Lung (tissue), 12 donors: ENCODE results near the gene FOXE1. TPM values are rescaled to one million over a fixed set of nuclear protein-coding genes. Genes with fewer than 3 reads are reported as not detected.
A peak's percentile ranks its signal among the peaks of the same experiment; 100 is the strongest.

Source experiments
- ATAC-seq: fragments of 200-7000 bp; cut with Tn5 transposase; one replicate; pipeline ENCODE4 v1.9.1; 2020; ENCODE audit warnings: moderate number of reproducible peaks; ENCODE audit not compliant: insufficient read depth, low FRiP score
- DNase-seq, 3 donors: peaks; one replicate each; pipeline ENCODE4 v3.0.0-alpha.2; 2013 to 2017
- H3K27ac ChIP-seq, 2 donors: one replicate each; pipeline ENCODE4 v1.5.1; 2013; ENCODE audit warnings: mild to moderate bottlenecking in 2 of 2, moderate library complexity in 2 of 2, control low read depth in 1 of 2, inconsistent platforms in 1 of 2, low read depth in 1 of 2, low read length in 1 of 2
- H3K27me3 ChIP-seq, 3 donors: one replicate each; pipeline ENCODE4 v1.5.1; 2013; ENCODE audit warnings: low read length in 2 of 3; ENCODE audit not compliant: control insufficient read depth in 3 of 3, insufficient read depth in 3 of 3
- H3K36me3 ChIP-seq, 4 donors: one replicate each; pipeline ENCODE4 v1.5.1; 2013; ENCODE audit warnings: low read length in 4 of 4, mild to moderate bottlenecking in 1 of 4, moderate library complexity in 1 of 4; ENCODE audit not compliant: control insufficient read depth in 4 of 4, insufficient read depth in 4 of 4
- H3K4me1 ChIP-seq, 5 donors: one replicate each; pipeline ENCODE4 v1.5.1; 2013; ENCODE audit warnings: low read length in 5 of 5, mild to moderate bottlenecking in 2 of 5, moderate library complexity in 1 of 5; ENCODE audit not compliant: control insufficient read depth in 5 of 5, insufficient read depth in 5 of 5
- H3K4me3 ChIP-seq: one replicate; pipeline ENCODE4 v1.5.1; 2013; ENCODE audit warnings: mild to moderate bottlenecking, control low read depth, moderate library complexity
- H3K9ac ChIP-seq, 2 donors: one replicate each; pipeline ENCODE4 v1.5.1; 2013; ENCODE audit warnings: low read length in 2 of 2, control low read depth in 1 of 2; ENCODE audit not compliant: insufficient read depth in 1 of 2
- H3K9me3 ChIP-seq, 4 donors: one replicate each; pipeline ENCODE4 v1.5.1; 2013; ENCODE audit warnings: low read length in 3 of 4, mild to moderate bottlenecking in 1 of 4, moderate library complexity in 1 of 4; ENCODE audit not compliant: control insufficient read depth in 4 of 4, insufficient read depth in 3 of 4
- WGBS, 2 donors: extraction: QIAGEN DNeasy Blood & Tissue Kit; methylation state at CpG; one replicate each; pipeline ENCODE4 v1.1.7; 2013; 5-methylcytosine and 5-hydroxymethylcytosine counted together
- polyA plus RNA-seq, 2 donors: library from polyadenylated mRNA; stranded (reverse); fragments of 200-250 nt; gene quantifications; one replicate each; pipeline ENCODE4 v1.2.1, GENCODE V29; 2013
- total RNA-seq, 2 donors: library from RNA; depleted of rRNA in 1 of 2; stranded (reverse); fragments of >200 nt in 1 of 2; gene quantifications; one replicate each; pipeline ENCODE4 v1.2.1, GENCODE V29; 2014 to 2021
- TF ChIP-seq, protein P1 (sequence below): IDR thresholded peaks from 2 replicates; pipeline ENCODE4 v1.5.1; 2012; ENCODE audit warnings: mild to moderate bottlenecking; ENCODE audit errors: control extremely low read depth, extremely low read depth
- donor health status: control.
- donor health status: control.
- donor health status: Bipolar disorder and iron deficiency.
- donor health status: healthy.
- donor health status: DM: yes; HTN: yes; CAD: no.

Gene FOXE1
- total and polyA plus RNA-seq, 4 donors, result 0.06 to 0.14 (median 0.08) TPM; not detected in 1

DNA sequence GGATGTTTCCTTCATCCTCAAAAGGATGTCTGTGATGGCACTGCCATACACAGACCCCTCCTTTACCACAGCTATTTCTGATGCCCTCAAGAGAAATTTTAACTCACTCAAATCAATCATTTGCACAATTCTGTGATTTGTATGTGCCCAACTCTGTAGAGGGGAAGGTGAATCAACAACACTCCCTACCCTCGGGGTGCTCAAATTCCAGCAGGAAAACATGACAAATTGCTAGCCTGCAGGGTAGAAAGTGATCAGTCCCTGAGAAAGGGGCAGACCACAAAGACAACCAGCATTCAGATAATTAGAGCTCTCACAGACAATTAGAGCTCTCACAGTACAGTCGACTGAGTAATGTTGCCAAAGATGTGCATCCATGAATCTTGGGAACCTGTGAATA, 45.3 kb upstream of the FOXE1 start:
- DNase-seq, result no peak
- Histone ChIP-seq H3K27me3 (peaks cover 0 to 11% (median 10%) of the 10 kb centered on the region in 3 donors), H3K9me3 (no peaks in the 10 kb centered on the region), H3K36me3 (no peaks in the 10 kb centered on the region), H3K4me3 (no peak overlapping the region), H3K4me1 (peaks cover 0 to 7% (median 0%) of the 10 kb centered on the region in 5 donors), H3K27ac (no peak overlapping the region), H3K9ac (no peak overlapping the region)
- whole genome bisulfite sequencing, 2 donors, result 59 to 62% methylated on average over 2 of the region's 2 CpGs
- ATAC-seq, result no peak
- TF ChIP-seq, protein P1, sequence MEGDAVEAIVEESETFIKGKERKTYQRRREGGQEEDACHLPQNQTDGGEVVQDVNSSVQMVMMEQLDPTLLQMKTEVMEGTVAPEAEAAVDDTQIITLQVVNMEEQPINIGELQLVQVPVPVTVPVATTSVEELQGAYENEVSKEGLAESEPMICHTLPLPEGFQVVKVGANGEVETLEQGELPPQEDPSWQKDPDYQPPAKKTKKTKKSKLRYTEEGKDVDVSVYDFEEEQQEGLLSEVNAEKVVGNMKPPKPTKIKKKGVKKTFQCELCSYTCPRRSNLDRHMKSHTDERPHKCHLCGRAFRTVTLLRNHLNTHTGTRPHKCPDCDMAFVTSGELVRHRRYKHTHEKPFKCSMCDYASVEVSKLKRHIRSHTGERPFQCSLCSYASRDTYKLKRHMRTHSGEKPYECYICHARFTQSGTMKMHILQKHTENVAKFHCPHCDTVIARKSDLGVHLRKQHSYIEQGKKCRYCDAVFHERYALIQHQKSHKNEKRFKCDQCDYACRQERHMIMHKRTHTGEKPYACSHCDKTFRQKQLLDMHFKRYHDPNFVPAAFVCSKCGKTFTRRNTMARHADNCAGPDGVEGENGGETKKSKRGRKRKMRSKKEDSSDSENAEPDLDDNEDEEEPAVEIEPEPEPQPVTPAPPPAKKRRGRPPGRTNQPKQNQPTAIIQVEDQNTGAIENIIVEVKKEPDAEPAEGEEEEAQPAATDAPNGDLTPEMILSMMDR, result no peak

DNA sequence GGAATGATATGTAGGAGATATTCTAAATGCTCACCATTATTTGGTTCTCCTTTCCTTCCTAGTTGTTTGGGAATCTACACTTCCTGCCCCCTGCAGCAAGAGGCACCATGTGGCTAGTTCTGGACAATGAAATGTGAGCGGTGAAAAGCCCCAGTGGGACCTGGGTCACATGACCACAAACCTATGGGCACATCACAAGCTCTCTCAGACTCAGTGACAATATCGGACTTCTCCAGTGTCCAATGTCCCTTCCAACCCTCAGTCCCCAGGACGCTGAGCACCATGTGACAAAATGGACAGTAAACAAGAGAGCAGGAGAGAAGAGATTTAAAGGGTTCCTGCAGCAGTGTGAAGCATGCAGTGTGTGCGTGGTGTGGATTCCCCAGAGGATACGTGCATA, 44.6 kb upstream of the FOXE1 start:
- Histone ChIP-seq H3K9me3 (peaks cover 0 to 3% (median 0%) of the 10 kb centered on the region in 4 donors), H3K9ac (no peak overlapping the region), H3K27ac (no peak overlapping the region), H3K36me3 (no peaks in the 10 kb centered on the region), H3K4me1 (peaks cover 0 to 7% (median 0%) of the 10 kb centered on the region in 5 donors), H3K4me3 (no peak overlapping the region), H3K27me3 (peaks cover 0 to 10% (median 9%) of the 10 kb centered on the region in 3 donors)
- TF ChIP-seq, protein P1, result no peak
- ATAC-seq, result no peak
- WGBS, 2 donors, result 61 to 66% methylated on average over 5 of the region's 5 CpGs
- no peak for DNase-seq

DNA sequence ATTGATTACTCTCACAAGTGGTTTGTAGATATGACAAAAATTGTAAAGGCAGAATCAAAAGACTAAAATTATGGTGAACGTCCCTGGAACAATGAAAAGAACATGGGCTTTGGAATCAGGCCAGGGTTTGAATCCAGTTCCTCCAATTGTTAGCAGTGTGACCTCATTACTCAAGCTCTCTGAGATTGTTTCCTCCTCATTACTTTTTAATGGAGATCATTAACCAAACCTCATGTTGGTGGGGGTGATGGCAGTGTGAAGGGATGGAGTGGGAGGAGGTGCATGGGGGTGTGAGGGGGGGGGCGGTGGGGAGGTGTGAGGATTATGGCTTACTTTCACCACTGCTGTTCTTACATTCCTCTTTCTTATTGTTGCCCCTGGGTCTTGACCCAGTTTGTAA, 44.1 kb upstream of the FOXE1 start:
- H3K36me3 ChIP-seq, result no peaks in the 10 kb centered on the region
- H3K4me1 ChIP-seq, result peaks cover 0 to 2% (median 0%) of the 10 kb centered on the region in 5 donors
- ATAC-seq, result no peak
- no peak overlapping the region for H3K4me3 ChIP-seq
- WGBS, 2 donors, result 52 to 73% methylated on average over 2 of the region's 2 CpGs
- H3K27ac ChIP-seq, result no peak overlapping the region
- peaks cover 0 to 3% (median 0%) of the 10 kb centered on the region in 4 donors for H3K9me3 ChIP-seq
- H3K9ac ChIP-seq, result no peak overlapping the region
- DNase-seq, result peak in 2 of 3 donors; percentile 8 to 29
- TF ChIP-seq, protein P1, result no peak
- peaks cover 0 to 10% (median 6%) of the 10 kb centered on the region in 3 donors for H3K27me3 ChIP-seq
